Measurements from ENCODE around the gene SUZ12.
"Not testable (repeated sequence)": the region's sequence is repeated elsewhere in the genome, so short reads cannot be mapped to it uniquely, and the experiment has no call there.

SUZ12 gene

DNA sequence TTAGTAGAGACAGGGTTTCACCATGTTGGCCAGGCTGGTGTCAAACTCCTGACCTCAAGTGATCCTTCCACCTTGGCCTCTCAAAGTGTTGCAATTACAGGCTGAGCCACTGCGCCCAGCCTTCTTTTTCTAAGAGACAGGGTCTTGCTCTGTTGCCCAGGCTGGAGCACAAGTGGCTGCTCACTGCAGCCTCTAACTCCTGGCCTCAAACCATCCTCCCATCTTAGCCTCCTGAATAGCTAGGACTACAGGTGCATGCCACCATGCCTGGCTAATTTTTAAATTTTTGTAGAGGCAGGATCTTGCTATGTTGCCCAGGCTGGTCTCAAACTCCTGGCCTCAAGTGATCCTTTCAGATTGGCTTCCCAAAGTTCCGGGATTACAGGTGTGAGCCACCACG, 15.1 kb downstream of the SUZ12 start:
- not testable (repeated sequence) for DNase-seq (ENCODE audit: low spot score)

DNA sequence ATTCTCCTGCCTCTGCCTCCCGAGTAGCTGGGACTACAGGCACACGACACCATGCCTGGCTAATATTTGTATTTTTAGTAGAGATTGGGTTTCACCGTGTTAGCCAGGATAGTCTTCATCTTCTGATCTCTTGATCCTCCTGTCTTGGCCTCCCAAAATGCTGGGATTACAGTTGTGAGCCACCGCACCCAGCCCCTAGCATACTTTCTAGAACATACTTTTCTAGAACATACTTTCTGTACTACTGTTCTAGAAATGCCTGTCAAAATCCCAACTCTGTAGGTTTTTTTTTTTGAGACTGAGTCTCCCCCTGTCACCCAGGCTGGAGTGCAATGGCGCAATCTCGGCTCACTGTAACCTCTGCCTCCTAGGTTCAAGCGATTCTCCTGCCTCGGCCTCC, 27.3 kb downstream of the SUZ12 start:
- not testable (repeated sequence) for DNase-seq (ENCODE audit: low spot score)

DNA sequence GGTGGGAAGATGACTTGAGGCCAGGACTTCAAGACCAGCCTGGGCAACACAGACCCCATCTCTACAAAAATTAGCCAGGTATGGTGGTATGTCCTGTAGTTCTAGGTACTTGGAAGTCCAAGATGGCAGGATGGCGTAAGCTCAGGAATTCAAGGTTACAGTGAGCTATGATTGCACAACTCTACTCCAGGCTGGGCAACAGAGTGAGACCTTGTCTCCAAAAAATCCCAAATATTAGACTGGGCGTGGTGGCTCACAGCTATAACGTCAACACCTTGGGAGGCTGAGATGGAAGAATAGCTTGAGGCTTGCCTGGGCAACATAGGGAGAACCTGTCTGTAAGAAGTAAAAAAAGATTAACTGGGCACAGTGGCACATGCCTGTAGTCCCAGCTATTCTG, 30.8 kb downstream of the SUZ12 start:
- no peak for DNase-seq (ENCODE audit: low spot score)

DNA sequence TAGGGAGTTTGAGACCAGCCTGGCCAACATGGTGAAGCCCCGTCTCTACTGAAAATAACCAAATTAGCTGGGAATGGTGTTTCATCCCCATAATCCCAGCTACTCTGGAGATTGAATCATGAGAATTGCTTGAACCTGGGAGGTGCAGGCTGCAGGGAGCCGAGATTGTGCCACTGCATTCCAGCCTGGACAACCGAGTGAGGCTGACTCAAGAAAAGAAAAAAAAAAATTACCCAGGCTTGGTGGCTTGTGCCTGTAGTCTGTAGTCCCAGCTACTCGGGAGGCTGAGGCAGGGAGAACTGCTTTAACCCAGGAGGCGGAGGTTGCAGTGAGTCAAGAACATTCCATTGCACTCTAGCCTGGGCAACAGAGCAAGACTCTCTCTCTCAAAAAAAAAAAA, 33.6 kb downstream of the SUZ12 start:
- not testable (repeated sequence) for DNase-seq (ENCODE audit: low spot score)

DNA sequence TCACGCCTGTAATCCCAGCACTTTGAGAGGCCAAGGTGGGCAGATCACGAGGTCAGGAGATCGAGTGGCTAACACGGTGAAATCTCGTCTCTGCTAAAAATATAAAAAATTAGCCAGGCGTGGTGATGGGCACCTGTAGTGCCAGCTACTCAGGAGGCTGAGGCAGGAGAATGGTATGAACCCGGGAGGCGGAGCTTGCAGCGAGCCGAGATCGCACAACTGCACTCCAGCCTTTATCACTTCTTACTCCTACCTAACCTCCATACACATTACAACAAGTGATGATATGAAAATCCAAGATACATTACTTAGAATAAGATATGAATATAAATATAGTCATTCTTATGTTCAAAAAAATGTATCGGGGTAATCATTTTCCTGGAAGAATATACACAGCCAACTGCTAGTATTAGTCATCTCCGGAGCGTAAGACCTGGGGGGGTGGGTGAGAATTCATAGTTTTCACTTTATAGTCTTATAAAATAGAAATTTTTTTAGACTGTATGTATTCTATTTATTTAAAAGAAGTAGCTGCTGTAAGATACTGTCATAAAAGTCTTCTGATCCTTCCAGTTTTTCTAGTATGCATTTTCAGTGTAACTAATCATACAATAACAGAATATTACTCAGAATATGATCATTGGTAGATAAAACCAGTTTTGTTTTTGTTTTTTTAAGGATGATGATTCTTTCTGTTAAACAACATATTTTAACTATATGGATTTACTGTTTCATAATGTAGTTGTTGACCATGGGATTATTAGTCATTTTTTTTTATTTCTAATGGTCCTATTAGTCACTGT, 37.7 kb downstream of the SUZ12 start:
- not testable (repeated sequence) for DNase-seq (ENCODE audit: low spot score)

DNA sequence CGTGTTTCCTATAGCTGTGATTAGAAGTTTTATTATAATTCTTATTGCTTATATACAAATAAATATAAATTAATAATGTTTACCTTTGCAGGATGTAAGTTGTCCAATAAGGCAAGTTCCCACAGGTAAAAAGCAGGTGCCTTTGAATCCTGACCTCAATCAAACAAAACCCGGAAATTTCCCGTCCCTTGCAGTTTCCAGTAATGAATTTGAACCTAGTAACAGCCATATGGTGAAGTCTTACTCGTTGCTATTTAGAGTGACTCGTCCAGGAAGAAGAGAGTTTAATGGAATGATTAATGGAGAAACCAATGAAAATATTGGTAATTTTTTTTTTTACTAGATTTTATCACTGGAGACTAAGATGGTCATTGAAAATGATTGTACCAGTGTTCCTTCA, 38.6 kb downstream of the SUZ12 start:
- not testable (repeated sequence) for DNase-seq (ENCODE audit: low spot score)

DNA sequence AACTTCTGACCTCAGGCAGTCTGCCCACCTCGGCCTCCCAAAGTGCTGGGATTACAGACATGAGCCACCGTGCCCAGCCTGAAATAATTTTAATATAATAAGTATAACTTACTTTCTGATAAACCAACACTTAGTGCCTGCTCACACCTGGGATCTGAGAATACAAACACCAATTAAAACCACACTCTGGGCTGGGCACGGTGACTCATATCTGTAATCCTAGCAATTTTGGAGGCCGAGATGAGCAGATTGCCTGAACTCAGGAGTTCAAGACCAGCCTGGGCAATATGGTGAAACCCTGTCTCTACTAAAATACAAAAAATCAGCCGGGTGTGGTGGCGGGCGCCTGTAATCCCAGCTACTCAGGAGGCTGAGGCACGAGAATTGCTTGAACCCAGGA, 55.0 kb downstream of the SUZ12 start:
- DNase-seq (ENCODE audit: low spot score), result not testable (repeated sequence)

DNA sequence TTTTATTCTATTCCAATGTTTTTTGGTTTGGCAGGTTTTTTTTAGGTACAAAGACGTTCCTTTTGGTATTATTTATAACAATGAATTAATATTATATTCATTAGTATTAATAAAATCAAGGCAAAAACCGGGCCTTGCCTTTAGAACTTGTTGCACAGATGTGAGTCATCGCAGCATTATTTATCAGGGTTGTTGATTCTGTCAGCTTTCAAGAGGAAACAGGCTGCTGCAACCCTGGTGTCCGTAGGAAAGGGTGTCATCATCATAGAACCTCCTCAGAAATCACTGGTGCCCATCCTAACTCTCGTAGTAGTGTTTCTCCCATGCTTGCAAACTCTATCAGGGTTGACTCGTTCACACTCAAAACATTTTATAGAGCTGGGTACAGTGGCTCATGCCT, 60.2 kb downstream of the SUZ12 start:
- no peak for DNase-seq (ENCODE audit: low spot score)

DNA sequence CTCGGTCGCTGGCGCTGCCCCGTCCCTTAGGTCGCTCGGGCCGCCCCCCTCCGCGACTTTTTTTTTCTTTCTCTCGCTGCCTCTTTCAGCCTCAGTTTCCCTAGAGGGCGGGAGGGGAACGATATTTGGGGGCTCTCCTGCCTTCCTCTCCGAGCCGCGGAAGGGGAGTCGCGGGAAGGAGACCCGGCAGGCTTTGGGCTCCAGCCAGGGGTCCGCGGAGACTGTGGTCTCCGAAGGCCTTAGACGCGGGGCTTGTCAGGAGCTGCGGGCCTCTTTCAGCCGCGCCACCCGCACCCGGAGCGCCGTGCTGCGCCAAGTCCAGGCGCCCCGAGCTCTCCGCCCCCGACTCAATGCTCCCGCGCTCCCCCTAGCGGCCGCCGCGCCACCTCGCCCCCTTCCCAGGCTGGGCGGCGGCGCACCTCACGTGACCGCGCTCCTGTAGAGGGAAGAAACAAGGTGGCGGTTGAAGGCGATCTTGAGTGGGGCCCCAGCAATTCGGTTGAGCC, 70.2 kb downstream of the SUZ12 start, which contains the start of gene LRRC37B:
Gene LRRC37B (plus strand): TSS at position 427 of the 506 bp plus-strand sequence. CDS start 14,010 bp downstream, outside the sequence.
- DNase-seq (ENCODE audit: low spot score), result peak; percentile 84

DNA sequence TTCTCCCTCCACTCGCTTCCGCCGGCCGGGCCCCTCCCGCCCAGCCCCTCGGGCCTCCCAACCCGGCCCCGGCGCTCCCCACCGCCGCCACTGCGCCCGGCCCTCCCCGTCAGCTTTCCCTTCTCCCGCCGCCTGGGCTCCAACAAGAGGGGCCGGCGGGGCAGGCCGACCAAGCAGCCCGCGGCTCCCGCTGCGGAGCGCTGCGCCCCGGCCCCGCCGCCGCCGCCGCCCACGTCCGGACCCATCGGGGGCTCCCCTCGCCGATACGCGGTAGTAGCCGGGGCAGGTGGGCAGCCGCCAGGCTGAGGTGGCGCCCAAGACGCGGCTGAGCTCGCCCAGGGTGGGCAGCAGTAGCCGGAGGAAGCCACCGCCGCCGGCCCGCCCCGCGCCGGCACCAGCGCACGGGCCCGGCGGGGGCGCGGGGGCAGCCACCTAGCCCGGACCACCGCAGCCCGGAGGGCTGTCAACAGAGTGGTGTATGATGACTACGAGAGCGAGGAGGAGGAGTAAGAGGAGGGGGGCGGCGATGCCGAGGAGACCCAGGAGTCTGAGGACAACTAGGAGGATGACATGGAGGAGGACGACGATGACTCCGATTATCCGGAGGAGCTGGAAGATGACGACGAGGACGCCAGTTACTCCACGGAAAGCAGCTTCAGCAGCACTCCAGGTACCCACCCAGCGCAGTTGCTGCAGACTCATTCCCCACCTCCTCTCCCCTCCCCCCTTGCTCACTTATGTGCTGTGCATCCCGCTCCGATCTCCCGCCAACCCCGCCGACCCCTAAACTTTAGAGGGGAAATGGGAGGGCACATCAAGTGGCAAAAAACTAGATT, 70.9 kb downstream of the SUZ12 start:
- peak; percentile 6 for DNase-seq (ENCODE audit: low spot score)

DNA sequence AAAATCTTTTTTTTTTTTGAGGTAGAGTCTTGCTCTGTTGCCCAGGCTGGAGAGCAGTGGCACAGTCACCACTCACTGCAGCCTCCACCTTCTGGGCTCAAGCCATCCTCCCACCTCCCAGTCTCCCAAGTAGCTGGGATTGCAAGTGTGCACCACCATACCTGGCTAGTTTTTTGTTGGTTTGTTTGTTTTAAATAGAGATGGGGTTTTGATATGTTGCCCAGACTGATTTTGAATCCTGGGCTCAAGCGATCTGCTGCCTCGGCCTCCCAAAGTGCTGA, 72.4 kb downstream of the SUZ12 start:
- DNase-seq (ENCODE audit: low spot score), result no peak

DNA sequence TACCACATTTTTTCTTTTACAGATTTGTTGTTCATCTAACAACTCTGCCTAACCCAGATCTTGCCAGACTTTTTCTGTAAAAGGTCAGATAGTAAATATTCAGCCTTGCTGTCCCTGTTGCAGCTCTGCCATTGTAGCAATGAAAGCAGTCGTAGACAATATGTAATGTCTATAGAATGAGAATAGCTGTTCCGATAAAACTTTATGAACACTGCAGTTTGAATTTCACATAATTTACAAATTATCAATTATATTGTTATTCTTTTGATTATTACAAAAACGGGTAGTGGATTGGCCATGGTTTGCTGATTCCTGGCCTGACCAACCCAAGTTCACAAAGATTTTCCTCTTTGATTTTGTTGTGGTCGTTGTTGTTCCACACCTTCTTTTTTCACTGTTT, 73.3 kb downstream of the SUZ12 start:
- DNase-seq (ENCODE audit: low spot score), result no peak

DNA sequence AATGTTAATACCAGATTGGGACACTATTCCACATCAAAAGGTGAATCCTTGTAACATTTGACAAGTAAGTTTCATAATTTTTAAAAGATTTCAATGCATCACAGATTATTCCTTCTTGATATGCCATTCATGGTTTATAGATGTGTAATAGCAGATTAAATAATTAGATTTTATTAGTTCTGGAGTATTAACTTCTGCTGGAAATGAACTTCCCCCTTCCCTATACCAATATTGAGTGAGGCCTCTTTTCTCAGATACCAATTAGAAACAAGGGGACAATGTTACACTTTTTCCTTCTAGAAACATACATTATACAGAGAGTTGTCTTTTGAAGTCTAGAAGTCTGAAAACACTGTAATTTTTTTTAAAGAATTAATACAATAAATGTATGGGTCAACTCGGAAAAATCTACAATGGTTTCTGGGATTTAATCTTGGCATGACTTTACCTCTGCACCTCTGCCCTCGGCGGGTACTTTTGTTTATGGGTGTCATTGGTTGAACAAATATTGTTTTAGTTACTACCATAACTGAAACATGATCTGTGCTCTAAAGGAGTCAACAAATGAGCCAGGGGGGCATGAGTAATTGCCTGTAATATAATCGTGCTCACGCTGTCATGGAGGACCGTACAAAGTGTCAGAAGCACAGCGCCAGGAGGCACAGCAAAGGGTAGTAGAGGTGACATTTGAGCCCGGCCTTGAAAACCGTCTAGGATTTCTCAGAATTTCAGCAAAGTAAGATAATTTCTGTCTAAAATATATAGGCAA, 78.6 kb downstream of the SUZ12 start:
- DNase-seq (ENCODE audit: low spot score), result no peak

DNA sequence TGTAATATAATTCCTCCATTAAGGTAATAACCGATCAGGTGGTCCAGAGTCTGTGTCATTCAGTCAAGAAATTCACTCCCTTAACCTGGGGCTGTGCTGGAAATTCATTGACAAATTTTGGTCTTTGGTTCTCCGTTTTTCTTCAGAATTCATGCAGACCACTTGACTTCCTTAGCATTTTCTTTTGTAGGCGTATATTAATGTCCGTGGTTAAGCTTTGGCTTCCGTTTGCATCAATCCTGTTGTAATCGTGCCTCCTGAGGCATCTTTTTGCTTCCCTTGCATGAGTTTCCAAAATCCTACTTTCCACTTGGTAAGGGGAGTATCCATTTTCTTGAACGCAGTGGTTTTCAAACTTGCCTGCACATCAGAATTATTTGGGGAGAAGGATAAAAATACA, 79.4 kb downstream of the SUZ12 start:
- DNase-seq (ENCODE audit: low spot score), result no peak

DNA sequence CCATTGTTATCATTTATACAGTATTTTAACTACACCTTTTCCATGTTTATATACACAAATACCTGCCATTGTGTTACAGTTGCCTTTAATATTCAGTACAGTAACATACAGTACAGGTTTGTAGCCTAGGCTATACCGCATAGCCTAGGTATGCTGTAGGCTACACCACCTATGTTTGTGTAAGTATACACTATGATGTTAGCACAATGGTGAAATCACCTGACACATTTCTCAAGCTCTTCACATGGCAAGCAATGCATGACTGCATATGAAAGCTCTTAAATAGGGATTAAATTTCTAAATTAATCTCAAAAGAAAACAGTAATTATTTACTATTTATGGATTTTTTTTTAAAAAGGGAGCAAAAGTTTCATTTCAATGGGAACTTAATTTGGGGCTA, 82.4 kb downstream of the SUZ12 start:
- DNase-seq (ENCODE audit: low spot score), result no peak

DNA sequence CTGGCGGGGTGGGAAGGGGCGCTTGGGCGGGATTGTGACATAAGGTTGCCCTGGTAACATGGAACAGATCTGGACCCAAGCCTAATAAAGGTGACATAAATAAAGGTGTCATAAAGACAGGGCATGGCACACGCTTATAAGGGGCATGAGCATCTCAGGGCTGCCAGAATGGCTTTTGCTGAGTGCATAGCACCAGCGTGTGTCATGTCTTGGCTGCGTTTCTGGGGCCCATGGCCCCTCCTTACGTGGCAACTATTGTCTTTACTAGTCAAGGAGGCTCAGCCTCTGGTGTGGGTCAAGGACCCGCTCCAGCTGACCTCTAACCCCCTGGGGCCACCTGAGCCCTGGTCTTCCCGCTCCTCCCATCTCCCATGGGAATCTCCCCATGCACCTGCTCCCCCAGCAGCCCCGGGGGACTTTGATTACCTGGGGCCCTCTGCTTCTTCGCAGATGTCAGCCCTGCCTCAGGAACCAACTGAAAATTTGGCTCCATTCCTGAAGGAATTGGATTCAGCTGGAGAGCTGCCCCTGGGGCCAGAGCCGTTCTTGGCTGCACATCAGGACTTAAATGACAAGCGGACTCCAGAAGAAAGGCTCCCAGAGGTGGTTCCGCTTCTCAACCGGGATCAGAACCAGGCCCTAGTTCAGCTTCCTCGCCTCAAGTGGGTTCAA, 84.3 kb downstream of the SUZ12 start:
- no peak for DNase-seq (ENCODE audit: low spot score)

DNA sequence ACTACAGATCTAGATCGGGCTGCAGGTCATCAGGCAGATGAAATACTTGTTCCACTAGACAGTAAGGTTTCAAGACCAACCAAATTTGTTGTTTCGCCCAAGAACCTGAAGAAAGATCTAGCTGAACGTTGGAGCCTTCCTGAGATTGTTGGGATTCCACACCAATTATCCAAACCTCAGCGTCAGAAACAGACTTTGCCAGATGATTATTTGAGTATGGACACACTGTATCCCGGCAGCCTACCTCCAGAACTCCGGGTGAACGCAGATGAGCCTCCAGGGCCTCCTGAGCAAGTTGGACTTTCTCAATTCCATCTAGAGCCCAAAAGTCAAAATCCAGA, 84.8 kb downstream of the SUZ12 start:
- no peak for DNase-seq (ENCODE audit: low spot score)

DNA sequence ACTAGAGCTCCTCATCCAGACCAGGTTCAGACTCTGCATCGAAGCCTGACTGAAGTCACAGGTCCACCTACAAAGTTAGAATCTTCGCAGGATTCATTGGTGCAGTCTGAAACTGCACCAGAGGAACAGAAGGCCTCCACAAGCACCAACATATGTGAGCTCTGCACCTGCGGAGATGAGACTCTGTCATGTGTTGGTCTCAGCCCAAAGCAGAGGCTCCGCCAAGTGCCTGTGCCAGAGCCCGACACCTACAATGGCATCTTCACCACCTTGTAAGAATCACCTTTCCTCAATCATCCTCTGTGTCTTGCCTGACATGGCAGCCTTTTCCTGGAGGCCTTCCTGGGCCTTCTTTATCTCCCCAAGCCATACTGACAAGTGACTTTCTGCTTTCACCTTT, 85.7 kb downstream of the SUZ12 start:
- DNase-seq (ENCODE audit: low spot score), result not testable (repeated sequence)

DNA sequence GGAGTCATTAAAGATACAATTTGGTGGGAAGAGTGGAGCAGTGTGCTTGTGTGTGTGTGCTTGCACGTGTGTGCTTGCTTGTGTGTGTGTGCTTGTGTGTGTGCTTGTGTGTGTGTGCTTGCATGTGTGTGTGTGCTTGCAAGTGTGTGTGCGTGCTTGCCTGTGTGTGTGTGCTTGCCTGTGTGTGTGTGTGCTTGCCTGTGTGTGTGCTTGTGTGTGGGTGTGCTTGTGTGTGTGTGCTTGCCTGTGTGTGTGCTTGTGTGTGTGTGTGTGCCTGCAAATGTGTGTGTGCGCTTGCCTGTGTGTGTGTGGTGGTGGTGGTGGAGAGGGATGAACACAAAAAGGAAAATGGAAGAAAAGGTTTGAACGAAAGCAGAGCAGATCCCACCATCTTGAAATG, 90.5 kb downstream of the SUZ12 start:
- DNase-seq (ENCODE audit: low spot score), result not testable (repeated sequence)

DNA sequence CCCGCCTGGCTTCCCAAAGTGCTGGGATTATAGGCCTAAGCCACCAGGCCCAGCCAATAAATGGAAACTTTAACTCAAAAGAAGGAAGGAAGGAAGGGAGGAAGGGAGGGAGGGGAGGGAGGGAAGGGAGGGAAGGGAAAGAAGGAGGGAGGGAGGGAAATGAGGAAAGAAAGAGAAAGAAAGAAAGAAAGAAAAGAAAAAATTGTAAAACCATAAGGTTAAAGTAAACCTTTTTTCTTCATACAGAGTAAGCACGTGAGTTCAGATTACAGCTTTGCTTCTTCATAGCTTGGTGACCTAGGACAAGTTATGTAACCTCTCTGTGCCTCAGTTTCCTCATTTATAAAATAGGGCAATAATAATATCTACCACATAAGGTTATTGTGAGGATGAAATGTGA, 96.4 kb downstream of the SUZ12 start:
- no peak for DNase-seq (ENCODE audit: low spot score)

DNA sequence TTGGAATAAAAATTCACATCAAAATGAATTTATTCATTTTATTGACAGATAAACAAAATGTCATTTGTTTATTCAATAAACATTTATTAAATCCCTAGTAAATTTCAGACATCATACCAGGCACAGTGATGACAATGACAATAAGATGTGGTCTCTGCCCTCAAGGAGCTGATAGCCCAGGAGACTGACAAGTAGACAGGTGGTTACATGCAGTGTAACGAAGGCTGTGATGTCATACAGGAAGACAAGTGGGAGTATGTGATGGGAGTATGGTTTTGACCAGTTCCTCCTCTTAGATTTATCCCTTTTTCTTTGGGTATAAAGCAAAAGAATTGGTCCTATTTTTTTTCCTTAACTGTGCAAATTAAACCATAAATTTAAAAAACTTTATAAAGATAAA, 97.0 kb downstream of the SUZ12 start:
- not testable (repeated sequence) for DNase-seq (ENCODE audit: low spot score)

DNA sequence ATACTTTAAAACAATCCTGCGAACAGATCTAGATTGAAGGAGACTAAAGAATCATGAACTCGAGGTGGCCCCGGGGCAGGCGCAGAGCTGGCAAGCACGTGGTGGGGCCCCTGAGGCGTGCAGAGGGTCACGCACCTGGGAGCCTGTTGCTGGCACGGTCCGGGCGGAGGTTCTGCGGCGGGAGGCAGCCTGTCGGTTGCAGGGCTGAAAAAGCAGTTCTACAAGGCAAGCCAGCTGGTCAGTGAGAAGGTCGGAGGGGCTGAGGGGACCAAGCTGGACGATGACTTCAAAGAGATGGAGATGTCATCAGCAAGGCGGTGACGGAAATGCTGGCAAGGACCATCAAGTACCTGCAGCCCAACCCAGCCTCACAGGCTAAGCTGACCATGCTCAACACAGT, 103.4 kb downstream of the SUZ12 start:
- not testable (repeated sequence) for DNase-seq (ENCODE audit: low spot score)

Data from CD4-positive, alpha-beta T cell treated with Interleukin-6 at 100 ng/mL for 8 hours (primary cell).